Activated T-helper 2 cell treated with anti-CD3 and anti-CD28 coated beads, Interferon-gamma antibody, Interleukin-2, Interleukin-4, amounts not matched to agents 10 μg/mL and 5 μg/mL and 100 μg/mL, durations not matched to agents 14 hours and 24 hours and 36 hours (primary cell): ENCODE results near the gene WWOX. TPM values are rescaled to one million over a fixed set of nuclear protein-coding genes. Genes with fewer than 3 reads are reported as not detected.
A peak's percentile ranks its signal among the peaks of the same experiment; 100 is the strongest.

Experiments
- DNase-seq: peaks from one replicate; pipeline ENCODE4 v3.0.0; 2021; ENCODE audit warnings: low spot score
- H3K27ac Mint-ChIP-seq: one replicate; pipeline ENCODE4 v1.8.0; 2021; ENCODE audit warnings: mixed read lengths
- H3K27me3 Mint-ChIP-seq: one replicate; pipeline ENCODE4 v1.8.0; 2021; ENCODE audit warnings: low read depth, mixed read lengths
- H3K36me3 Mint-ChIP-seq: one replicate; pipeline ENCODE4 v1.8.0; 2021; ENCODE audit warnings: low read depth, mixed read lengths
- H3K4me1 Mint-ChIP-seq: one replicate; pipeline ENCODE4 v1.8.0; 2021; ENCODE audit warnings: low read depth, mixed read lengths
- H3K4me3 Mint-ChIP-seq: one replicate; pipeline ENCODE4 v1.8.0; 2021; ENCODE audit warnings: low read depth, mild to moderate bottlenecking, moderate library complexity, mixed read lengths
- H3K9me3 Mint-ChIP-seq: one replicate; pipeline ENCODE4 v1.8.0; 2021; ENCODE audit warnings: mixed read lengths
- intact Hi-C: fragments of 100-400 bp; cut with micrococcal nuclease; formaldehyde crosslinking; loops from one replicate; pipeline ENCODE4 v1.15.1; 2023
- total RNA-seq: library from RNA; stranded (reverse); gene quantifications from 2 replicates; pipeline ENCODE4 v1.2.3, GENCODE V29; 2022

WWOX gene
- total RNA-seq, 1 donor from 2014 or later, result 19.0 TPM

- DNase-seq, result peak; percentile 47
- intact Hi-C loops, result loop anchor here (1.0 kb wide), 1 partner anchor 112 kb away; no protein-coding TSS in a partner anchor
These were observed 135.8 kb downstream of the WWOX start for GRCh38 chr16:78235168-78235800.

GRCh38 chr16:78235876-78236275, 136.4 kb downstream of the WWOX start:
- no peaks in the 10 kb centered on the region for H3K4me1 Mint-ChIP-seq
- DNase-seq, result no peak
- H3K9me3 Mint-ChIP-seq, result no peaks in the 10 kb centered on the region
- no peak overlapping the region for H3K4me3 Mint-ChIP-seq
- intact Hi-C loops, result loop anchor here (1.0 kb wide), 1 partner anchor 113 kb away; no protein-coding TSS in a partner anchor
- no peak overlapping the region for H3K27ac Mint-ChIP-seq
- H3K36me3 Mint-ChIP-seq, result no peaks in the 10 kb centered on the region
- no peaks in the 10 kb centered on the region for H3K27me3 Mint-ChIP-seq

More at GRCh38 chr16:78235168-78235800, 135.8 kb downstream of the WWOX start:
- Mint-ChIP-seq H3K36me3 (no peaks in the 10 kb centered on the region), H3K27ac (no peak overlapping the region), H3K27me3 (no peaks in the 10 kb centered on the region), H3K9me3 (no peaks in the 10 kb centered on the region), H3K4me1 (no peaks in the 10 kb centered on the region), H3K4me3 (no peak overlapping the region)

GRCh38 chr16:78237841-78238240, 138.4 kb downstream of the WWOX start:
- no peaks in the 10 kb centered on the region for H3K36me3 Mint-ChIP-seq
- no peaks in the 10 kb centered on the region for H3K4me1 Mint-ChIP-seq
- H3K27me3 Mint-ChIP-seq, result no peaks in the 10 kb centered on the region
- intact Hi-C loops, result no loop called here
- DNase-seq, result no peak
- no peaks in the 10 kb centered on the region for H3K9me3 Mint-ChIP-seq
- H3K4me3 Mint-ChIP-seq, result no peak overlapping the region
- no peak overlapping the region for H3K27ac Mint-ChIP-seq

GRCh38 chr16:78240459-78241222, 141.2 kb downstream of the WWOX start:
- no peak overlapping the region for H3K4me3 Mint-ChIP-seq

GRCh38 chr16:78242239-78242630, 142.8 kb downstream of the WWOX start:
- H3K27me3 Mint-ChIP-seq, result no peaks in the 10 kb centered on the region
- no peak overlapping the region for H3K27ac Mint-ChIP-seq
- no peaks in the 10 kb centered on the region for H3K36me3 Mint-ChIP-seq
- DNase-seq, result no peak
- H3K4me3 Mint-ChIP-seq, result no peak overlapping the region
- no peaks in the 10 kb centered on the region for H3K4me1 Mint-ChIP-seq
- no peaks in the 10 kb centered on the region for H3K9me3 Mint-ChIP-seq
- intact Hi-C loops, result no loop called here

More at GRCh38 chr16:78240459-78241222, 141.2 kb downstream of the WWOX start:
- Mint-ChIP-seq H3K27me3 (no peaks in the 10 kb centered on the region), H3K27ac (no peak overlapping the region), H3K4me1 (no peaks in the 10 kb centered on the region), H3K36me3 (no peaks in the 10 kb centered on the region), H3K9me3 (no peaks in the 10 kb centered on the region)
- no peak for DNase-seq
- intact Hi-C loops, result no loop called here

- DNase-seq, result no peak
- intact Hi-C loops, result no loop called here
- no peaks in the 10 kb centered on the region for H3K36me3 Mint-ChIP-seq
- no peaks in the 10 kb centered on the region for H3K4me1 Mint-ChIP-seq
- no peak overlapping the region for H3K27ac Mint-ChIP-seq
- no peaks in the 10 kb centered on the region for H3K9me3 Mint-ChIP-seq
- H3K27me3 Mint-ChIP-seq, result no peaks in the 10 kb centered on the region
- H3K4me3 Mint-ChIP-seq, result no peak overlapping the region
These were observed 144.9 kb downstream of the WWOX start for GRCh38 chr16:78244131-78244895.

GRCh38 chr16:78246559-78246958, 147.1 kb downstream of the WWOX start:
- Mint-ChIP-seq H3K27ac (no peak overlapping the region), H3K4me3 (no peak overlapping the region), H3K27me3 (no peaks in the 10 kb centered on the region), H3K9me3 (no peaks in the 10 kb centered on the region), H3K4me1 (no peaks in the 10 kb centered on the region), H3K36me3 (no peaks in the 10 kb centered on the region)
- intact Hi-C loops, result no loop called here
- no peak for DNase-seq

- no peak overlapping the region for H3K27ac Mint-ChIP-seq
- no peaks in the 10 kb centered on the region for H3K27me3 Mint-ChIP-seq
- no peaks in the 10 kb centered on the region for H3K36me3 Mint-ChIP-seq
- no peak overlapping the region for H3K4me3 Mint-ChIP-seq
- intact Hi-C loops, result no loop called here
- H3K9me3 Mint-ChIP-seq, result no peaks in the 10 kb centered on the region
- no peak for DNase-seq
- no peaks in the 10 kb centered on the region for H3K4me1 Mint-ChIP-seq
These were observed 149.6 kb downstream of the WWOX start for GRCh38 chr16:78249056-78249455.

GRCh38 chr16:78249832-78250231, 150.4 kb downstream of the WWOX start:
- no peak for DNase-seq
- no peak overlapping the region for H3K4me3 Mint-ChIP-seq
- no peaks in the 10 kb centered on the region for H3K36me3 Mint-ChIP-seq
- no peak overlapping the region for H3K27ac Mint-ChIP-seq
- no peaks in the 10 kb centered on the region for H3K27me3 Mint-ChIP-seq
- H3K9me3 Mint-ChIP-seq, result no peaks in the 10 kb centered on the region
- intact Hi-C loops, result no loop called here
- no peaks in the 10 kb centered on the region for H3K4me1 Mint-ChIP-seq

- H3K36me3 Mint-ChIP-seq, result no peaks in the 10 kb centered on the region
- H3K9me3 Mint-ChIP-seq, result no peaks in the 10 kb centered on the region
- no peak overlapping the region for H3K27ac Mint-ChIP-seq
- intact Hi-C loops, result no loop called here
- DNase-seq, result no peak
- H3K4me3 Mint-ChIP-seq, result no peak overlapping the region
- H3K27me3 Mint-ChIP-seq, result no peaks in the 10 kb centered on the region
- H3K4me1 Mint-ChIP-seq, result no peaks in the 10 kb centered on the region
These were observed 151.7 kb downstream of the WWOX start for GRCh38 chr16:78251115-78251514.

GRCh38 chr16:78252757-78253156, 153.3 kb downstream of the WWOX start:
- Mint-ChIP-seq H3K9me3 (no peaks in the 10 kb centered on the region), H3K4me3 (no peak overlapping the region), H3K36me3 (no peaks in the 10 kb centered on the region), H3K27ac (no peak overlapping the region), H3K4me1 (no peaks in the 10 kb centered on the region), H3K27me3 (no peaks in the 10 kb centered on the region)
- intact Hi-C loops, result no loop called here
- DNase-seq, result no peak

GRCh38 chr16:78254841-78255240, 155.4 kb downstream of the WWOX start:
- Mint-ChIP-seq H3K27ac (no peak overlapping the region), H3K27me3 (no peaks in the 10 kb centered on the region), H3K4me3 (no peak overlapping the region), H3K4me1 (no peaks in the 10 kb centered on the region), H3K36me3 (no peaks in the 10 kb centered on the region), H3K9me3 (no peaks in the 10 kb centered on the region)
- no peak for DNase-seq
- intact Hi-C loops, result no loop called here
